Activated CD4-positive, alpha-beta T cell treated with anti-CD3 and anti-CD28 coated beads, Interleukin-2, Interleukin-4, amounts not matched to agents 100 ng/mL and 50 ng/mL, durations not matched to agents 16 hours and 8 hours (primary cell): ENCODE results near the gene DDX24.

Experiments used
- DNase-seq: peaks from one replicate; pipeline ENCODE4 v3.0.0-alpha.2; 2020; ENCODE audit warnings: low spot score

Gene DDX24

GRCh38 chr14:94031161-94031882, 49.7 kb downstream of the DDX24 start:
- DNase-seq, result no peak

GRCh38 chr14:94030571-94030970, 50.4 kb downstream of the DDX24 start:
- DNase-seq, result no peak

DNA sequence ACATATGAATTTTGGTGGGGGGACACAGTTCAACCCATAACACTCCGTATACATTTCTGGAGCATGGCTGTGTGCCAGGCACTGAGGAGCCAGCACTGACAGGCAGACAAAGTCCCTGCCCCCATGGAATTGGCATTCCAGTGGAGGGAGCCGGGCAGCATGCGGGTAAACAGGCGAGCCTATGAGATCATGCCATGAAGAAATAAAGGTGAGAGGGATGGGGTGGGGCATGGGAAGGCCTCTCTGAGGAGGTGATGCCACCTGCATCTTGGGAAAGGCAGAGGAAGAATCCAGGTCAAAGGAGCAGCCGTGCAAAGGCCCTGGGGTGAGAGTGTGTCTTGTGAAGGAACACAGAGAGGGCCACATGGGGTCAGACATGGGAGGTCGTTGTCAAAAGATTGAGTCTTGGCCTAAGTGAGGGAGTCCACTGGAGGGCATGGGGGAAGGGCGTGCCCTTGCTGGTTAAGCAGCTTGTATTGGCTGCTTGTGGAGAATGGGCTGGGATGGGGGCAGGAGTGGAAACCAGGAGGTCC, 51.3 kb downstream of the DDX24 start:
- no peak for DNase-seq

GRCh38 chr14:94029265-94029664, 51.7 kb downstream of the DDX24 start:
- DNase-seq, result no peak

DNA sequence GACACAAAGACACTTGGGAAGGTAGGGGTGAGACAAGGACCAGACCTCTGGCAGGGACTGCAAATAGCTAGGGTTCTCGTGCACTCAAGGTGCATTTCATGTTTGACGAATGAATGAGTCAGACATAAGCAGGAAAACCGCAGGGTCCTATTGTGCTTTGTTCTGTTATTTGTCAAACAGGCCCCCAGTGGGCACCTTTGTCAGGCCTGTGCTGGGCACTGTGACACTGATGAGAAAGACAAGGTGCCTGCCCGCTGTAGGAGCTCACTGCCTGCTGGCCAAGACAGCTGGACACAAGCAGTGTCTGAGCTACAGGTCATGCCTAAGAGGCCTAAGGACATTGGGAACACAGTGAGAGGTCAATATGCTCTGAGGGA, 52.6 kb downstream of the DDX24 start:
- DNase-seq, result peak; percentile 80

DNA sequence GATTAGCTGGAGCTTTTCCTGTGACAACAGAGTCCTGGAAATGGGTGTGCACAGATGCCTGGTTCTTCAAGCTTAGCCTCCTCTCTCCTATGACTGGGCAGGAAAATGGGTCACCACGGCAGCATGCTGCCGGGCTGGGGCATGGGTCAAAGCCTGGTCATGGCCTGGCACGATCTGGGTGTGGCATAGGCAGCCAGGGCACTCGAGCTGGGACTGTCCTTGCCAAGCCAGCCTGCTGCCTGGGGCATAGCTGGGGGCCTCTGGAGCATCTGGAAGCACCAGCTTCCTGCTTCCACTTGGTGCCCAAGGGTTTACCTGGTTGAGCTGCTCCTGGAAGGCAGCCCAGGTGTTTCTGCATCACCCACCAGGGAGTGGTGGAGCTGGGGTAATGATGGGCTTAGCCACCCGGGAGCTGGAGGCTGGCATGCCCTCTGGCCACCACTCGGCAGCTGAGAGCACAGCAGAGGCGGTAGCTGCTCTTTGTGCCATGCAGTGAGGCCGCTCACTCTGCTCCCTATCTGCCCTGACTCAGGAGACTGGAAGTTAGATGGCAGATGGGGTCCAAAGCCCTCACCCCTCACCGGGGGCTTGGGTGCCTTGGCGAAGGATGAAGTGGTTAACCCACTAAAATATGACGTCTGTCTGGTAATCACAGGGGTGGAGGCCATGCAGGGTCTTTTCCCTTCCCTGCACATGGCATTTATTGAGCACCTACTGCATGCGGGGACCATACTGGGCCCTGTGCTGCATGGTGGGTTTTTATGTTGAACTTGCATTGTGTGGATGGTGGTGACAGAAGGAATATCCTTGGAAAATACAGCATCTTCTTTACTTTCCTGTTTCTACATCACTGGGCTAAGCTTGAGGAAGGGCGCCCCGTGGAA, 53.2 kb downstream of the DDX24 start:
- no peak for DNase-seq

GRCh38 chr14:94026889-94027469, 54.0 kb downstream of the DDX24 start:
- DNase-seq, result no peak

GRCh38 chr14:94026173-94026888, 54.7 kb downstream of the DDX24 start, which contains the start of gene OTUB2:
TSS of gene OTUB2 (plus strand) at chr14:94026340. CDS start at chr14:94026538, 198 bp downstream.
- DNase-seq, result peak; percentile 98

GRCh38 chr14:94025720-94026119, 55.3 kb downstream of the DDX24 start:
- DNase-seq, result no peak

DNA sequence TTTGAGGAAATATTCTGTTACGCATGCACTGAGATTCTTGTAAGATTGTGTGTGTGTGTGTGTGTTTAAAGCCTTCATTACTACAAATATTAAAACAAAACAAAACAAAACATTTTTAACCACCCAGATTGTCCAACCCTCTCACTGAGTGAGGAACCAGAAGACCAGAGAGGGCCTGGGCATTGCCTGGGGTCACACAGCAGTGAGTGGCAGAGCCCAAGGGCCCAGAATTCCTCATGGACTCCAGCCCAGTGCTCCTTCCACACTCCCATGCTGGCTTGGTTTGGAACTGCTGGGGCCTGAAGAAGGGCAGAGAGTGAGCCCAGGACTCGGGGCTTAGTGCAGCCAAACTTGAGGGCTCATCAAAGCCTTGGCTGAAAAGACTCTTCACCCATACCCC, 56.5 kb downstream of the DDX24 start:
- DNase-seq, result no peak

DNA sequence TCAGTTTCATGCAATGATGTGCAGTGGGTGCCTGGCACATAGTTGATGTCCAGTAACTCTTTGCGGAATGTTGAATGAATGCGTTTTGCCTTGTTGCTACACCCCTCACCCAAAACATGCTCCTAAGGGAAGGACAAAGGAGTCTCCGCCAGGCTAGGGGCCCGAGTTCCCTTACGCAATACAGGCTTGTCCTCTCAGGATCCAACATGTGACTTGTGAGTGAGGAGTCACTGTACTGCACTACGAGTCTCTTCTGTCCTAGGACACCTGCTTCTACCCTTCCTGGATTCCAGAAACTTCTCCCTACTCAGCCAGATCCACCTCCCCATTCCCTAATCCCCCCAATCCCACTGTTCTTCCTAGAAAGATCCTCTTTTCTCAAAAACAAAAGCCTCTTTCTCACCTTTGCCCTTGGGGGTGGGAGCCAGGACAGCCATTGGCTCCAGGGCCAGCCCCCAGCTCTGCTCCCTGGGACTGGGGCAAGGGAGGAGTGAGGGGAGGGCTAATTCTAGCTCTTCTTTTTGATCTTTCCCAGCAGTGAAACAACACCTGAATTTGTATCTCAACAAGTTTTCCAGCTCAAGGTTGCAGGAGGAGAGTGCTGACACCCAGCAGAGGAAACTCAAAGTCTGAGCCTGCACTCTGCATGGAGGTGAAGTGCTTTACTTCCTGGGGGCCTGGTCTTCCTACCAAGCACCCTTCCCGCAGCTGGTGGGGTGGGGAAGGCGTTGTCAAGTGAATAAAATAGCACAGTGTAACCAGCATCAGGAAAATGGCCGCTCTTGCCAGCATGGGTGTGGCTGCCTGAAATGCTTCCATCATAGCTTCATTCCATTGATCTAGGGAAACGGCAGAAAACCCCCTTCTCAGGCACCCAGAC, 58.2 kb downstream of the DDX24 start:
- DNase-seq, result no peak

DNA sequence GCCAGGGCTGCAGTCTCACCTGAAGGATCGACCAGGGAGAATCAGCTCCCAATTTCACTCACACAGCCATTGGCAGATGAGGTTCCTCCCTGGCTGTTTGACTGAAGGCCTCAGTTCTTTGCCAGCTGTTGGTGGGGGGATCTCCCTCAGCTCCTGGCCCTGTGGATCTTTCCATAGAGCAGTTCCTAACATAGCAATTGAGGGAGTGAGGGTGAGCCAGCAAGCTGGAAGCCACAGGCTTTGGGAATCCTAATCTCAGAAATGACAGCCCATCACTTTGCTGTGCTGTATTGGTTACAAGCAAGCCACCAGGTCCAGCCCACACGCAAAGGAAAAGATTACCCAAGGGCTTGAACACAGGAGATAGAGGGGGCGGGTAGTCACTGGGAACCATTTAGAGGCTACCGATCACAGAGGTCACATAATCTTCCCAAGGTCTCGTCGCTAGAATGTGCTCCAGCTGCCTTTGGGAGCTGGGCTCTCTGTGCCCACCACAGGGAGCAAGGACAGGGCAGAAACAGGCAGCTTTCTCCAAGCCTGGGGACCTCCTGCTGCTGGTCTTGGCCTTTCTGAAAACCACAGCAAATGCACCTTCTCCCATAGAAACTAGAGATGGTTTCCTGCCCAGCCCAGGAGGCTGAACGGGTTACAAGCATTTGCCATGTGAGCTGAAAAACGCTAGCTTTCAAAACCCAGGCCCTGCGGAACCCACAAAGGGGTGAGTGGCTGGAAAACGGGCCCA, 59.4 kb downstream of the DDX24 start:
- peak; percentile 51 for DNase-seq

- DNase-seq, result no peak
Observed at GRCh38 chr14:94021001-94021400, 60.0 kb downstream of the DDX24 start.

- no peak for DNase-seq
Observed at GRCh38 chr14:94020267-94020666, 60.7 kb downstream of the DDX24 start.

GRCh38 chr14:94019329-94019728, 61.7 kb downstream of the DDX24 start:
- DNase-seq, result no peak

DNA sequence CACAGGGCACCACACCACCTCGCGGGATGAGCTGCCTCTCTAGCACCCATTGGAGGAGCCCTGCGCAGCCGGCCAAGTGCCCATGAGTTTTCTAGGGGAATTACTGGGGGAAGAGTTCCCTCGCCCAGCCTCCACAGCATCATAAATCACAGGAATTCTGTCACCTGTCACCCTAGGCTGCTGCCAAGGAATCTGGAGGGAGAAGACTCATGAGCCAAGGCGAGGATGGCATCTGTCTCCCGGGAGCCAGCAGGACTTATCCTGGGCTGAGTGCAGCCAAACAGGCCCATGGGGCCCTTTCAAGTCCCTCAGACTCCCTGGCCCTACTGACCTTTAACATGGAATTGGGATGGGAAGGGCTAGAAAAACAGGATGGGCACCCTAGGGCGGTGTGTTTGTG, 62.7 kb downstream of the DDX24 start:
- DNase-seq, result no peak

DNA sequence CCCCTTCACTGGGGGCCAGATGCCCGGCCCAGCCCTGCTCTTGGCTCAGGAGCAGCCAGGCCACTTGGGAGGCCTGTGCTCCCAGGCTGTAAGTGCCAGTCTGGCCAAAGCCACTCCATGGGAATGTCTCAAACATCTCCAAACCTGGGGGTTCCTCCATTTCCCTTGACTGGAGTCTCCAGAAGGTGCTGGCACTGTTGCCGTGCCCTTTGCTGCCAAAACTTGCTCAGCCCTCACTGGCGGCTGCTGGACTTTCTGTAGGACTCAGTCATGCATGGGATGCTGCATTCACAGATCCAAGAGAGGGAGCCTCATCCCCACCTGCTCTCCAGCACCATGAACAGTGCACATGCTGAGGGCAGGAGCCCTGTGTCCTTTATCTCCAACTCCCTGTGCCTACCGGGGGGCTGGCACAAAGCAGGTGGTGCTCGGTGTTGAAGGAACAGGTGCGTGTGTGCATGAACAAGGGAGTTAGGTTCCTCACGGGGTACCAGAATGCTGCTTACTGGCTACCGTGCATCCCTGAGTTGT, 64.5 kb downstream of the DDX24 start:
- no peak for DNase-seq

- no peak for DNase-seq
Observed at GRCh38 chr14:94015223-94015622, 65.8 kb downstream of the DDX24 start.

DNA sequence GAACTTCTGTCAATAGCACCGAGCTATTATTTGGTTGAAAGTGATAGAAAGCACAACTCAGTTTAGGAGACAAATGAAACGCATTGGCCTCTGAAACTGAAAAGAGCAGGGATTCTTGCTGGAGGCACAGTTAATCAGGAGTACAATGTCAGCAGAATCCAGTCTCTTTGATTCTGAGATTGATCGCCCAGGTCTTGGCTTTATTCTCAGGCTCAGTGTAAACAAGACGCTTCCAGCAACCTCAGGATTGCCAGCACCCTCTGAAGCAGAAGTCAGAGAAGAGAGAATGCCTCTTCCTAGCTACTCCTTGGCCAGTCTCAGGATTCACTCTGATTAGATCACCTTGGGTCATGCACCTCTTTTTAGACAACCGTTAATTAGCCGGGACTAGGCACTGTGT, 66.6 kb downstream of the DDX24 start:
- no peak for DNase-seq

DNA sequence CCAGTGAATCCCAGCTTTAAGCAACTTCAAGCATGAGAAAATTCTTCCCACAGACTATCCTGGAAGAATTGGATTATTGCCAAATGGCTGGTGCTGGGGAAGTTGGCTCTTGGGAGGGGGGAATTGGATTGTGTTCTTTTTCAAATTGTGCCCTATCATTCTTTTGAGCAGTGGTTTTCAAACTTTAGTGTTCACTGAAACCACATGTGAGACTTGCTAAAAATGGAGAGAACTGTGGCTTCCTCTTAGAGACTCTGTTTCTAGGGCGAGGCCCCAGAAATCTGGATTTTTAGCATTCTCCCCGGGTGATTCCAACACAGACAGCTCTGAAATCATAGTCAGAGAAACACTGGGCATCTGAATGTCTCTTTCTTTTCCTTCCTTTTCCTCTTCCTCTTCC, 69.2 kb downstream of the DDX24 start:
- peak; percentile 22 for DNase-seq
